Skin of body (tissue), 2 donors: ENCODE data around the gene COL20A1. TPM values are rescaled to one million over a fixed set of nuclear protein-coding genes. Genes with fewer than 3 reads are reported as not detected.
"Not testable (repeated sequence)": the region's sequence is repeated elsewhere in the genome, so short reads cannot be mapped to it uniquely, and the experiment has no call there.

Source experiments
- DNase-seq: peaks from one replicate; lab custom pipeline; 2025; lab: John Stamatoyannopoulos, UW
- total RNA-seq: library from RNA; depleted of rRNA; stranded (reverse); fragments of >200 nt; gene quantifications from one replicate; pipeline ENCODE4 v1.2.3, GENCODE V29; 2014

The COL20A1 gene
- total RNA-seq = 2.0 TPM

DNA sequence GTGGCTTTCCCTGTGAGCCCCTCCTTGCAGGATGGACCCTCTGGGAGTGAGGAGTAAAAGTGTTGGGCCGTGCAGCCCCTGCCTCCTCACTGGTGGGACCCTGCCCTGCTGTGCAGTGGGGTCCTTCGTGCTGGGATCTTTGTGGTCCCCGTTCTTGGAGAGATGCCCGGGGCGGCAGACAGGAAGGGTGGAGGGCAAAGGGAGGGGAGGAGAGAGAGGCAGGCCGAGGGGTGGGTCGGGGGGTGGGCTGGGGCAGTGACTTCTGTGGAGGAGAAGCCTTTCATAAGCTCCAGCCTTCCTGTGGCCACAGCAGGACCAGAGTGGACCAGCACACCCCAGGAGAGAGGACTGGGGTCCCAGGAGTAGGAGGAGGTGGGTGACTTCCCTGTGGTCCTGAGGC lies at the start of gene COL20A1:
TSS of gene COL20A1 (plus strand) at position 283 of the 400 bp plus-strand sequence. CDS start 1,922 bp downstream, outside the sequence.
- no peak for DNase-seq

DNA sequence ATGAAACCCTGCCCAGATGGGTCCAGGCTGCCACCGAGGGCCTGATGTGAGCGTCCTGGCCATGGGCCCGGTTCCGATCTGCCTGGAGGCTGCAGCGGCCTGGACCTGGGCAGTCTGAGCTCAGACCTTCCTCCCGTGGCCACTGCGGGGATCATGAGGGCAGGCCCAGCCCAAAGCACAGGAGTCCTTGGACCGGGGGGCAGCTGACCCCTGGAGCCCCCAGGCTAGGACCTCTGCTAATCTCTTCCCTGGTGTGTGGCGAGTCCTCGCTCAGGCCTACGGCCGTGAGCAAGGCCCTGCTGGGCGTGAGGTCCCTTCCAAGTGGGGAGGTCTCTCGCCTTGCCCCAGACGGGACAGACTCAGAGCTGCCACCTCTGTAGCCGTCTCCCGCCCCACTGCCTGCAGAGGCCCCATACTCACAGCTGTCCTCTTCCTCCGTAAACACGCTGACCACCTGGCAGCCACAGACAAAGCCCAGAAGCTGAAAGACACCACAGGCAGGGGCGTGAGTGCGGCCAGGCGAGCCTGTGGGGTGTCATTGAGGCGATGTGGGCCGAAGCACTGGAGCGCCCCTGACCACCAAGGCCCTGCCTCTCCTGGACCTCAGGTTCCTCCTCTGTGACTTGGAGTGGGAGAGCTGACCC lies 49.3 kb upstream of the COL20A1 start:
- no peak for DNase-seq

DNA sequence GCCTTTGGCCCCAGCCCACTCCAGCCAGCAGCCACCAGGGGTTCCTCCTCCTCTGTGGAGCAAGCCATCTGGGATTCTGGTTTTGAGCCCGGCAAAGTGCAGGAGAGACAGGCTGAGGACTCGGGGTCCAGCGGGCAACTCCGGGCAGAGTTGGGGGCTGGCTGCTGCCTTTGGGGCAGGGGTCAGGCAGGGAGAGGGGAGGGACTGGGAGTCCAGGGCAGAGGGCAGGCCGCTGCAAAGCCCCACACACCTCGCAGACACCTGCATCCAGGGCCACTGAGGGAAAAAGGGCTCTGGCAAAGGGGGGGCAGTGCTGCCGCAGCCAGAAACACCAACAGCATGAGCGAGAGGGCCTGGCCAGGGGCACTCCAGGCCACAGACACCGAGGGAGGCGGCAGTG lies 48.5 kb upstream of the COL20A1 start:
- DNase-seq = no peak

DNA sequence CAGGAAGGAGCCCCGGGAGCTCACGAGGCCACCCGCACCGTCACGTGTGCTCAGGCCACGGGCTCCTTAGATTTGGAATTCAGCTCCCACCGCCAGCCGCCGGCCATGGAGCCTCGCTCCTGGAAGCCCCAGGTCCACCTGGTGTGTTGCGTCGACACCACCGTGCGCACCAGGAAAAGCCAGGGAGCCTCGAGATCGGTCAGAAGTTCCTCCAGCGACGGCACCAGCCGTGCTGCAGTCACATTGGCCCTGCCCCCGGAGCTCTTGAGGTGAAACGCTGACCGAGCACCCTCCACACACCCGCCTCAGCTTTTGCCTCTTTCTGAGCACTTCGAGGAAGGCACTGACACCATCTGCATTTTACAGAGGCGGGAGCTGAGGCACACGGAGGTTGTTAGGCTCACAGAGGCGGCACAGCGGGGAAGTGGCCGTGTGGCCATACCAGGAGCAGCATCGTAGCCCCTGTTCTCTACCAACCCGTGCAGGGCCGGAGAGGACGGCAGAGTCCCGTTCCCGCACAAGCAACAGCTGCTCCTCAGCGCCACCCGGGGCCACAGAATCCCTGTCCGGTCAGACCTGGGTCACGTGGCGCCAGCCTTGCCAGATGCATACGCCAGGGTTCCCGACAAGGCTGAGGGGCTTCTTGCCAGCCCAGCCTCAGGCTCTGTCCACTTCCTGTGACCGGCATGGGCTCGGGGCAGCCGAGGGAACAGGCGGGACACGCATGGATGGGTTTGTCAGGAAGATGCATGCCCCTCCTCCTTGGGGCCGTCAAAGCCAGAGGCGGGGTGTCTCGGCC lies 46.3 kb upstream of the COL20A1 start:
- no peak for DNase-seq

DNA sequence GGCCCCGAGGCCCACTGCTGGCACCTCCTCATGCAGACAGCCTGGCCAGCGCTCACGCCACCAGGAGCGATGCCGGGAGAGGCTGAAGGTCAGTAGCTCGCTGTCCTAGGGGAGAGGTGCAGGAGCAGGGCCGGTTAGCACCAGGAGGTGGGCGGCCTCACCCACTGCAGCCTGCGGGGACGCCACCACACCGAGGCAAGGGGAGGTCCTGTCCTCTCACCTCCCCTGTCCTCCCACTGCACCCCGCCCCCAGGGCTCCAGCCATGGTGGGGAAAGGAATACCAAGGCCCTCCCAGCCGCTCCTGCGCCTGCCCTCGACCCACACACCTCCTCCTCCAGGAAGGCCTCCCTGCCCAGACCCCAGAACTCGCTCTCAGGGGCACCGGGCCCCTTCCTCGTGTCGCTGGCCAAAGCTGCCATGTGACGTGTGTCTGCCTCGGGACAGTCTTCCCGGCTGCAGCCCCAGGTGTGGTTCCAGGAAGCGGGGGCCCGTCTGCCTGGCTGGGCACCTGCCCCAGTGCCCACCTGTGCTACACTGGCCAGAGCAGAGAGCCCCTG lies 45.2 kb upstream of the COL20A1 start:
- DNase-seq = no peak

DNA sequence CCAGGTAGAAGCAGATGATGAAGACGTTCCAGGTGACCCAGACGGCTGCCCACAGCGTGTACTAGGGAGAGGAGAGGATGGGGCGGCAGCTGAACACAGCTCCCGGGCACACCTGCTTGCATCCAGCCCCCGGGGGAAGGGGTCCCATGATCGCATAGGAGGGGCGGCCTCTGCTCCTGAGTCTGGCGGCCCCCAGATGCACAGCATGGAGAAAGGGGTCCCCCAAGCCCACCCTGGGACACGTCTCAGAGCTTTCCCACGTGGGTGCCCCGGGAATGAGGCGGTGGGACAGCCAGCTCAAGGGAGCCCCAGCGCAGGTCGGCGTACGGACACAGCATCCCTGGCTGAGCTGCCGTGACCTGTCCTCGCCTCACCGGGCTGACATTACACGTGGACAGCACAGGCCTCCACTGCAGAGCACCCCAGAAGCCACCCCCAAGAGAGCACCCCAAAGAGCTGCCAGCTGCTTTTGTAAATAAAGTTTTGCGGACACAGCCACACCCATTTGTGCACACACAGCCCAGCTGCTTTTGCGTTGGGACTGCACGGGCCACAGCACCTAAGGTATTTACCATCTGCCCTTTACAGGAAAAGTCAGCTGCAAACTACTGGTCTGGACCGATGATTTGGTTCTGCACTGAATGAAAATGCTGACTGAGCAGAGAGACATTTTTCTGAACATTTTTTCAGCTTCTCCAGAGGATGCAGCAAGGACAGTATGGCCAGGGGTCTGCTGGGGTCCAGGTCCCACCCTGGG lies 44.0 kb upstream of the COL20A1 start:
- DNase-seq = no peak

DNA sequence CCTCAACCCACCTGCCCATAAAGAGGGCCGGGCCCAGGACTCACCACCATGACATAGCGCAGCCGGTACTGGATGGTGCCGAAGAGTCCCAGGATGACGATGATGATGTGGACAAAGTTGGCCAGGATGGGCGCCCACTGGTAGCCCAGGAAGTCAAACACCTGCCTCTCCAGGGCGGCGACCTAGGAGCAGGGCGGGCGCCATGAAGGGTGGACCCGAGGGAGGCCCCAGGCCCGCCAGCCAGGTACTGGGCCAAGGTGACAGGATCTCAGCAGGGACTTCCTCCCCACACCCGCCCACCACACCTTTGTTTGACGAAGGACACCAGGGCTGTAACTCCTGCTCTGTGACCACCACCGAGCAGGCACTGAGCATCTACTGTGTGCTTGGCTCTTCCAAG lies 43.1 kb upstream of the COL20A1 start:
- no peak for DNase-seq

DNA sequence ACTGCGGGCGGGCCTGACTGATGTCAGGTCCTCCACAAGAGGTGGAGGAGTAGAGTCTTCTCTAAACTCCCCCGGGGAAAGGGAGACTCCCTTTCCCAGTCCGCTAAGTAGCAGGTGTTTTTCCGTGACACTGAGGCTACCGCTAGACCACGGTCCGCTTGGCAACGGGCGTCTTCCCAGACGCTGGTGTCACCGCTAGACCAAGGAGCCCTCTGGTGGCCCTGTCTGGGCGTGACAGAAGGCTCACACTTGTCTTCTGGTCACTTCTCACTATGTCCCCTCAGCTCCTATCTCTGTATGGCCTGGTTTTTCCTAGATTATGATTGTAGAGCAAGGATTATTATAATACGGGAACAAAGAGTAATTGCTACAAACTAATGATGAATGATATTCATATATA lies 41.6 kb upstream of the COL20A1 start:
- not testable (repeated sequence) for DNase-seq

DNA sequence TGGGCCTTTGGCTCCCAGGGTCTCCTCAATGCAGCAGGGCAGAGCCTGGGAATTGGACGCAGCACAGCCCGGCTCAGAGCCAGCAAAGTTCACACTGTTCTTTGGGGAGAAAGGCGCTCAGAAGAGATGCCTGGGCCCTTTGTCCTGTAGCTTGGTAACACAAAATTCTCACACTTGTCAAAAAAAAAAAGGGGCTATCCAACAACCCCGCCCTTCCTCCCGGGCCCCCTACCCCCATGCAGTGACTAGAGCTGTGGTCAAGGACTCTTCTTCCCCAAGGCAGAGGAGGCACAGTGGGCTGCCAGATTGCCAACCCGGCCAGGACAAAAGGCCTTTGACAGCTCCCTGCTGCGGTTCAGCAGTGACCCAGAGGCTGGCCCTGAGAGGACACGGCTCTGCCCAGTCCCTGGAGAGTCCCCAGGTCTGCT lies 40.7 kb upstream of the COL20A1 start:
- no peak for DNase-seq

DNA sequence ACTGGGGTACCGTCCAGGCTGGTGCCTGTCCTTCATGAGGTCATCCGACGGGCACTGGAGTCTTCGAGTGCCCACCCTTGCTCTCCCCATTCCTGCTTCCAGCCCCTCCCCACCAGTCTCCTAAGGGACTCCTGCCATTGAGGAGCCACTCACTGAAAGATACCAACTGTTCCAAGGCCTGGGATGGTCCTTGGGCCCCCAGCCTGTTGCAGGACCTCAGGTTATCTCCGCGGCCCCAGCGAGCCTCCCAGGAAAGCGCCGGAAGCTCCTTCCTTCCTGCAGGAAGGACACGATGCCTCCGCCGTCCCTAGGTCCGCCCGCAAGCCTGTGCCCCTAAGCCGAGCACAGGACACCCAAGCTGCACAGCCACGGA lies 39.9 kb upstream of the COL20A1 start:
- DNase-seq = no peak

DNA sequence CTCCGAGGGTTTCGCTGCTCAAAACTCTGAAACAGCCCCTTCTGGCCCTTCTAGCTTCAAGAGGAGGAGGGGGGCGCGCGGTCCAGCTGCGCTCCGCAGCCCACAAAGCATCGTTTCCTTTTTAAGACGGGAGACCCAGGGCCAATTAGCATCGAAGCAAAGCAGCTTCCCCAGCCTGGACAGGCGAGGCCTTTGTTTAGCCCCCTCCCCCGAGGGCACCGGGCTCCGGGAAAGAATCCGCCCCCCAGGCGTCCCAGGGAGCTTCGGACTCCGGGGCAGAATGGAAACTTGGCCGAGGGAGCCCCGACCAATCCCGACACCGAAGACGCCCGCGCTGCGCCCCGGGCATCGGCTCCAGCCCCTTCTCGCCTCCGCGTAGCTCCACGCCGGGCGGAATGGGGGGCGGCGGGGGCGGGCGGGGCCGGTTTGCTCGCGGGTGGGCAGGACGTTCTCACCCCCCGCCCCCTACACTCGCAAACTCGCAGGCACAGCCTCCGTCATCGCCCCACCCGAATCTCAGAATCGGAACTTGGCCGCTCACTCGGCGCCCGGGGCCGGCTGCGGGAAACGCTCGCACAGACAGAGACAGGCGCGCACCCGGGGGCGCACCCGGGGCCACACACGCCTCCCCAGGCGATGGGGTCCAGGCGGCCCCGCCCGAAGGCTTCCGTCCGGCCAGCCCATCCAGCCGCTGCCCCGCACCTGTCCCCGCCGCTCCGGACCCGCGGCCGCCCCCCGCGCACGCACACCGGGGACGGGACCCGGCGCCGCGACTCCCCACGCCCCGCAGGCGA lies 39.4 kb upstream of the COL20A1 start:
- peak; percentile 37 for DNase-seq

DNA sequence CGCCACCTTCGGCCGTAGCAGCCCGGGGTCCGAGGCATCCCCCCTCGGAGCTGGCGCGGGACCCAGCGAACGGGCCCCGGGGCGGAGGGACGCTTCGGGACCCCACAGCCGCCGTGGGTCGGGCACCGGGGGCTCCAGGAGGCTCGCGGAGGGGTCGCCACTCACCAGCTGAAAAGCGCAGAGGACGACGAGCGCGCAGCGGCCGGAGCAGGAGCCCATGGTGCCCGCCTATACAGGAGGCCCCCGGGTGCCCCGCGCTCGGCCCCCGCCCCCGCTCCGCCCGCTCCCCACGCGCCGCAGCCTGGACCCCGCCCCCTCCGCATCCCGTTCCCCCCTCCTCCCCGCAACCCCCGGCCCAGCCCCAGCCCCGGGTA lies 38.8 kb upstream of the COL20A1 start, which contains the start of gene NKAIN4:
TSS of gene NKAIN4 (minus strand) at position 232 of the 374 bp plus-strand sequence. CDS start at position 219, 13 bp downstream.
- no peak for DNase-seq

DNA sequence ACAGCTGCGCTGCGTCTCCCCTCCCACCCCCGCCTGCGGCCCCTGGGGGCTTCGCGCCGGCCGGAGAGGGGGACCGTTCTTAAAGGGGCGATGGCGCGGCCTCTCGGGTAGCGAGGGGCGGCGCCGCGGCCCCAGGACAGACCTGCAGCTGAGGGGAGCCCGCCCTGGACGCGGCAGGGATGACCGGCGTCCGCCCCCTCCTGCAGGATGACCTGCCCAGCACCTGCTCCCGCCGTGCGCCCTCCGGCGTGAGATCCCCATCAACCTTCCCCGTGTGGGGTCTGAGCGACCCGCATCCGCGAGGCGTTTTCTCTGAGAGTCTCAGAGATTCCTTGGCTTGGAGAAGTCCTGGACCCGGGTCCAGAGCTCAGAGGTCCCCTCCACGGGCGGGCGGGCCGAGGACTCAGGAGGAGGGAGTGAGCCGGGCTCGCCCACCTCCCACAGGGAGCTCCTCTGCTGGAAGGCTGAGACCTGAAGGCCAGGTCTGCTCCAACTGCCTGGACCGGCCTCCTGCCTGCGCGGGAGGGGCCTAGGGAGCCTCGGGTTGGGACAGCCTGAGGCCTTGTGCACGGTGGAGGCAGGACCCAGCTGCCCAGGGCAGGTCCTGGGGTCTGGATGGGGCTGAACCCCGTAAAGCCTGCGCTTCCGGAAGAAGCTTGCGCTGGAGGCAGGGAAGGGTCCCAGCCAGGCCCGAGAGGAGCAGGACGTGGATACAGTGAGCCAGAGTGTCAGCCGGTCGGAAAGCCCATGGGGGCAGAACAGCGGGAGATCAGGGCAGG lies 38.2 kb upstream of the COL20A1 start:
- no peak for DNase-seq

DNA sequence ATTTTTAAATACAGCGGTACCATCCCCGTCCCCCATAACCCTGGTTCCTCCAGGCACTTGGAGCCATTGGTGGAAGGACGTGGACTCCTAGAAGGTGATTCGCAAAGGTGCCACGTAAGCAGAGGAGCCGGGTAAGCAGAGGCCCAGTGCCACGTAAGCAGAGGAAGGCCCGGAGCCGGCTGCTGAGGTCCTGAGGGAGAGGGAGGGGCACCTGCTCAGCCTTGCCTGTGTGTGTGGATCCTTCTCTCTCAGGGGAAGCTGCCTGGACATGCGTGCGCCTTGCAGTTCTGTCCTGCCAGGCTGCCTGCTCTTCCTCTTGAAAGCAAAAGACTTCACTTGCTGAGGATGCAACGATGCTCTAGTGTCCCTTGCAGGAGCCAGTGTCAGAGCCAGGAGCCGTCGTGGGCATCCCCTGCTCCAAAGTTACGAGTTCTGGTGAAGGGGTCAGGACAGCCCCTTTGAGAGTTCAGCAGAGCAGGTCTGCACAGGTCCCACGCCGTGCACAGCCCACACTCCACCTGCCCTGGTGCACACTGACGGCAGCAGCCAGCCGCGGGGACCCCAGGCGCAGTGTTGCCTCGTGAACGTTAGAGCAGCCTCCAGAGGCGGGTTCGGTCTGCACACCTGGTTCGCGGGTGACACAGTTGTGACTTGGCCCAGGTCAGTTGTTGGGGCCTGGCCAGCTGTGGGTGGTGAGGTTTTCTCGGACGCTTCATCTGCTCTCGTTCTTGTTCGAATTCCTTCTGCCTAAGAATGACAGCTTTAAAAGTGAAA lies 36.9 kb upstream of the COL20A1 start:
- no peak for DNase-seq

DNA sequence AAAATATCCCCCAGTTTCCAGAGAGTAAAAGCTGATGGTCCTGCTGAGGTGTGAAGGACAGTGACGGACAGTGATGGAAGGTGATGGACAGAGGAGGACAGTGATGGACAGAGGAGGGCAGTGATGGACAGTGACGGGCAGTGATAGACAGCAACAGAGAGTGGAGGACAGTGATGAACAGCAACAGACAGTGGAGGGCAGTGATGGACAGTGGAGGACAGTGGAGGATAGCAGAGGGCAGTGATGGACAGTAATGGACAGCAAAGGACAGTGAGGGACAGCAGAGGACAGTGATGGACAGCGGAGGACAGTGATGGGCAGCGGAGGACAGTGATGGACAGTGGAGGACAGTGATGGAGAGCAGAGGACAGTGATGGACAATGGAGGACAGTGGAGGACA lies 36.0 kb upstream of the COL20A1 start:
- no peak for DNase-seq

DNA sequence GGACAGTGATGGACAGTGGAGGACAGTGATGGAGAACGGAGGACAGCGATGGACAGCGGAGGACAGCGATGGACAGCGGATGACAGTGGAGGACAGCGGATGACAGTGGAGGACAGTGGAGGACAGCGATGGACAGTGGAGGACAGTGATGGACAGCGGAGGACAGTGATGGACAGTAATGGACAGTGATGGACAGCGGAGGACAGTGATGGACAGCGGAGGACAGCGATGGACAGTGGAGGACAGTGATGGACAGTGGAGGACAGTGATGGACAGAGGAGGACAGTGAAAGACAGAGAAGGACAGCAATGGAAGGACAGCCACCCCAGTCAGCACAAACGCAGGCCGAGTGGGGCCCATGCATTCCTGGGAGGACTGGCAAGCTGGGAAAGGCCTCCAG lies 35.4 kb upstream of the COL20A1 start:
- no peak for DNase-seq

DNA sequence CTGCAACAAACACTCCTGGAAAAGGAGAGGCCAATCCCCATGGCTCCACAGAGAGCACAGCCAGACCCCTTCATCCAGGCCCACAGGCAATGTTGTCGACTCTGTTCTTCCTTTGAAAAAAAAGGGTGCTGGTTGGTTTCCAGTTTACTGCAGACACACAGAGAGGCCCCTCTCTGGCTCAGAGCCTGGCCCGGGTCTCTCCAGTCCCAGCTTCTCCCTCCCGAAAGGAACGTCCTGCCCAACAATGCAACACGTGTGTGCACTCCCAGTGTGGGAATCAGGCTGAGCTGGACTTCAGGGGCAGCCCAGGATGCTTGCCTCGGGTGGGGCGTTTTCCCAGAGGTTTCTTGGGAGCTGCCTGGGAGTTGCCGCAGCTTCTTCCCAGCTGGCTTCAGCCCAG lies 34.2 kb upstream of the COL20A1 start:
- peak; percentile 50 for DNase-seq

DNA sequence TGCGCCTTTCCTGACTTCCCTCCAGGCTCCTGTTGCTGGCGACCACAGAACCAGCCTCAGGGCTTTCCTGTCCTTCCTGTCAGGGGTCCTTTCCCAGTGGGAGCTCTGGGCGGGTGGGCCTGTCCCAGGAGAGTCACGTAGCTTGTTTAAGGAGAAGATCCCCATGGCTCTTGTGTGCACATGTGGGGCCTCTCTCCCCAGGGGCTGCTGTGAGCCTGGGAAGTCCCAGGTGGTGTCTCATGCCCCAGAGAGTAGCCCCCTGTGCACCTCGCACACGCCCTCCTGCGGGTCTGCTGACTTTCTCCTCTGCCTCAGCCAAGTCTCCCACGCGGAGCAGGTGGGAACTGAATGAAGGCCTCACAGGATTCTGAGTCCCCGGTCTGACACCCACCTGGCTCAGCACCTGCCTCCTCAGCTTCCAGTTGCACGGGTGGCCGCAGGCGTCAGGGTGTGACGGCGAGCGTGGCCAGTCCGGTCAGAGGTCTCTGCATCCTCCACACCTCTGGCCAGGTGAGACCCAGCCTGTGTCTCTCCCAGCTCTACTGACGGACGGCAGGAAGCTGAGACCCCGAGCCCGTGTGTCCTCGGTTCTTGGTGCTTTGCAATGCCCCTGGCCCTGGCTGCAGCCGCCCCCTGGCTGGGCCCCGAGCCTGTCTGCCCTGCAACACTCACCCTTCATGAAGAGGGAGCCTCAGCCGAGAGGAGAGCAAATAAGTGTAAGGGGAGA lies 33.1 kb upstream of the COL20A1 start:
- no peak for DNase-seq

DNA sequence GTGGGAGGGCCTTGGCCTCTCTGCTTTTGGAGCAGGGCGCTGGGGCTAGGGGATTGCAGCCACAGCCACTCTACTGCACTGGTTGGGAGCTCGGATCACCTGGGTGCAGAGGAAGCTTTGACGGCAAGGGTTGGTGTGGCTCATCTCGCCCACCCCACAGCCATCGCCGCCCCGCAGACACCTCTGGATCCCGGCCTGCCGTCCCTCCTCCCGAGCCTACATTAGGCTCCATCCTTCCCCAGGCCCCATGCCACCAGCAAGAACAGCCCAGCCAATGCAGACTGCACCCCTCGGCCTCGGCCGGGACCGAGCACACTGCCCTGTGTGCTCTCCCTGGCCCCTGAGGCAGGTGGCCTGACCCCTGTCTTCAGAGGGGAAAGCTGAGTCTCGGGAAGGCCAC lies 32.5 kb upstream of the COL20A1 start:
- DNase-seq = no peak
